Stimulated activated CD8-positive, alpha-beta memory T cell treated with anti-CD3 and anti-CD28 coated beads, Interleukin-12 subunit alpha, Interleukin-12 subunit beta, amount 100 ng/mL, for 24 hours (primary cell): Measurements from ENCODE around the gene GPR153.

Source experiments
- DNase-seq: peaks from one replicate; pipeline ENCODE4 v3.0.0-alpha.2; 2020; ENCODE audit errors: extremely low read depth

The GPR153 gene

DNA sequence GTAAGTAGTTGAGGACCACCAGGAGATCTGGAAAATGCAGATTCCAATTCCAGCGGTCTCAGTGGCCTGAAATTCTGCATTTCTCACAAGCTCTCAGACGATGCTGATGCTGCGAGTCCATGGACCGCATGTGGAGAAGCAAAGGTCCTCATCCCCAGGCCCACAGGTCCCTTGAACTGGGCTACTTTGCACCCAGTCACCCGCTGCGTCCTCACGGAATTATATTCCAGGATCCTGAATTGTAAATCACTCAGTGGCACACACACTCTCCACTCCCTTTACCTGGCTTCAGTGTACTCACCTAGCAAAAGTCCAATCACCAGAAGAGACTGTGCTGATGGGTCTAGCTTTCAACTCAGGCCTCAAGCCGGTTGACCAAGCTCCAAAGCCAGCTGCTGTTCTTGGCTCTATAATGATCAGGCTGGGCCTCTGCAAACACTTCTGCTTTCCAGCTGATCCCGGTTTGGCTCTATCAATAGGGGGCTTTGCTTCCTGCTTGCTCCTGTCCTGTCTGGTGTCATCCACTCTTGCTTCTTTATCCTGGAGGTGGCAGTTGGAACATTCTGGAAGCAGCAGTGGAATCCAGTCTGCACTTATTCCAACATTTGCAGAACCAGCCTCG is 60.6 kb downstream of the GPR153 start:
- DNase-seq: no peak

DNA sequence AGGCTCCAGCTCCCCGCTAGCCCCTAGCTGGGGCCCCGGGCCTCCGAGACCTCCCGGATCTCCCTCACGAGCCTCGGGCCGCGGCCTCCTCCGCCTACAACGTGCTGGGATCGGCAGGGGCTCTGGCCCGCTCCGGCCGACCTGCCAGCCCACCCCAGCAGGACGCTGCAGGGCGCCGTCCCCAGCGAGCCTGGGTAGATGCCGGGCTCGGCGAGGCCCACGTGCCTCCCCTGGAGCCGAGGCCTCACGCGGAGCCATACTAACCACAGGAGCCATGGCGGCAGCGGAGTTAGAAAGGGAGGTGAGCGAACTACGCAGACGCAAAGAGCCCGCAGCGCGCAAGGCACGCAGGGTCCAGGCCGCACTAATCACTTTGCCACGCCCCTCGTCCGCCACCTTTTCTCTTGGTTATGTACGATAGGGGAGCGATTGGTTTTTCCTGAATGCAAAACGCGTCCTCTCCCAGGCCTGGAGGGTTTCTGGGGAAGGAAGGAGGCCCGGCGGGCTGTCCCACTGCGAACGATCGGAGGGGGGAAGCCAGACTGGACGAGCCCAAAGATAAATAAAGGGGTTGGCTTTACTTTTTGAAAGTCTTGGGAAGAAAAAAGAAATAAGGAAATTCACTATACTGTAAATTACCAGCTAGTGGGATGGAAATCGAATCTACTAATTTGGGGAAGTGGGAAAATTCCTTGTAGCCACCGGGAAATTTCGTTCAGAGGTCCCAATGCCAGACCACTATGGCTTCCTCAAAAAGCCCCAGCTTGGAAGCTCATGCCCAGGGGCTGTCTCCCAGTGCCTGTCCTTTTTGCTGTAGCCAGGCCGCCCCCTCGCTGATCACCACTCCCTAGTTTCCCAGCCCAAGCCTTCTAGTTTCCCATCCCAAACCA is 61.4 kb downstream of the GPR153 start, which contains the start of gene RPL22:
Gene RPL22, minus strand, starts transcription at position 298 of the 890 bp plus-strand sequence. Its CDS starts 22 bp downstream, at position 276.
- DNase-seq: peak; percentile 93

DNA sequence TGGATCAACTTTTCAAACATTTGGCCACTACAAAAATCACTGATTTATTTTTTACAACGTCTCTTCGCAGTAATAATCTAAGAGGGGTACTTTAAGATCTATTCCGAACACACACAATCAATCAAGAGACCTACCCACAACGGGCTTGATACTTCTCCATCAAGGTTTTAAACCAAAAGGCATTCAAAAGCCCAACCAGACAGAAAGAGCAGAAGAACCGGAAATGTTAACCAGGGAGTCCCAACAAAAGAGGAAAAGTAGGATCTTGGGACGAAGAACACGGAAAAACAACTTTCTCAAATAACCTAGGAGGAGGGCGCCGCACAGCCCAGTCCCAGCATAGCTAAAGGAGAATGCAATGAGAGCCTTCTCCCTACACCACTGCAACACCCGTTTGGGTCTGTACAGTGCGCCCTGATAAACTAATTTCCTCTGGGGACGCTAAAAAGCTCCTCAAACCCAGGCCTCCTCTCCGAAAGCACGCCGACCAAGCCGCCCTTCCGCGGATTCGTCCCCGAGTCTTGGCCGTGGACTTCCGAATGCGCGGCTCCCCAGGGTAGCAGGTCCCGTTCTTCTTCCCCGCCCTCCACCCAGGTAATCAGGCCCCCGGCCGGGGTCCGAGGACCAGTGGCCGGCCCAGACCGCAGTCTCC is 62.1 kb downstream of the GPR153 start:
- DNase-seq: no peak

GRCh38 chr1:6197746-6198427 is 63.0 kb downstream of the GPR153 start:
- no peak for DNase-seq
